Ramos (cell line): Measurements from ENCODE around the gene EFCC1.

ENCODE experiments used
- in situ Hi-C: fragments of 300-500 bp; cut with MboI; formaldehyde crosslinking; loops from one replicate; pipeline ENCODE4 v1.14.3; 2022; ENCODE audit warnings: low sequenced_read_pairs; ENCODE audit not compliant: unreplicated experiment

The EFCC1 gene

GRCh38 chr3:129001101-129001805 is at the start of gene EFCC1:
Gene EFCC1, plus strand, starts transcription at chr3:129001304. Its CDS starts 325 bp downstream, at chr3:129001629.
- in situ Hi-C loops: no loop called here

- in situ Hi-C loops: no loop called here
Observed at GRCh38 chr3:128956440-128956839, 44.7 kb upstream of the EFCC1 start.

- in situ Hi-C loops: no loop called here
Observed at GRCh38 chr3:128965280-128965679, 35.8 kb upstream of the EFCC1 start.

GRCh38 chr3:128965818-128966217 is 35.3 kb upstream of the EFCC1 start:
- in situ Hi-C loops: no loop called here

- in situ Hi-C loops: no loop called here
Observed at GRCh38 chr3:128967748-128968355, 33.3 kb upstream of the EFCC1 start.

GRCh38 chr3:128969993-128970739 is 30.9 kb upstream of the EFCC1 start:
- in situ Hi-C loops: loop anchor here (10.0 kb wide), 1 partner anchor 275 kb away; the partner anchor contains the start of gene COPG1

- in situ Hi-C loops: loop anchor here (10.0 kb wide), 1 partner anchor 274 kb away; the partner anchor contains the start of gene COPG1
Observed at GRCh38 chr3:128970740-128971047, 30.4 kb upstream of the EFCC1 start.

- in situ Hi-C loops: loop anchor here (10.0 kb wide), 1 partner anchor 273 kb away; the partner anchor contains the start of gene COPG1
Observed at GRCh38 chr3:128971421-128972100, 29.5 kb upstream of the EFCC1 start.

GRCh38 chr3:128973988-128974564 is 27.0 kb upstream of the EFCC1 start:
- in situ Hi-C loops: loop anchor here (10.0 kb wide), 1 partner anchor 271 kb away; the partner anchor contains the start of gene COPG1

- in situ Hi-C loops: loop anchor here (10.0 kb wide), 1 partner anchor 270 kb away; the partner anchor contains the start of gene COPG1
Observed at GRCh38 chr3:128975276-128975675, 25.8 kb upstream of the EFCC1 start.

- in situ Hi-C loops: no loop called here
Observed at GRCh38 chr3:128983293-128984069, 17.6 kb upstream of the EFCC1 start.

- in situ Hi-C loops: no loop called here
Observed at GRCh38 chr3:128984596-128984995, 16.5 kb upstream of the EFCC1 start.

GRCh38 chr3:128987302-128988100 is 13.6 kb upstream of the EFCC1 start:
- in situ Hi-C loops: no loop called here

GRCh38 chr3:128988286-128988685 is 12.8 kb upstream of the EFCC1 start:
- in situ Hi-C loops: no loop called here

GRCh38 chr3:128991355-128991895 is 9.7 kb upstream of the EFCC1 start:
- in situ Hi-C loops: no loop called here

GRCh38 chr3:128992926-128993460 is 8.1 kb upstream of the EFCC1 start:
- in situ Hi-C loops: no loop called here

GRCh38 chr3:128993461-128994172 is 7.5 kb upstream of the EFCC1 start, which contains the start of gene CFAP92:
Gene CFAP92, minus strand, starts transcription at chr3:128994076. Its CDS starts 772 bp downstream, at chr3:128993304.
- in situ Hi-C loops: no loop called here
